Stimulated activated CD4-positive, alpha-beta T cell treated with anti-CD3 and anti-CD28 coated beads, Interleukin-4, amount 100 ng/mL, for 24 hours (primary cell): ENCODE data around the gene PRND.
A peak's percentile ranks its signal among the peaks of the same experiment; 100 is the strongest.
"Not testable (repeated sequence)": the region's sequence is repeated elsewhere in the genome, so short reads cannot be mapped to it uniquely, and the experiment has no call there.

Experiments
- DNase-seq: peaks from one replicate; pipeline ENCODE4 v3.0.0-alpha.2; 2020

Gene PRND

DNA sequence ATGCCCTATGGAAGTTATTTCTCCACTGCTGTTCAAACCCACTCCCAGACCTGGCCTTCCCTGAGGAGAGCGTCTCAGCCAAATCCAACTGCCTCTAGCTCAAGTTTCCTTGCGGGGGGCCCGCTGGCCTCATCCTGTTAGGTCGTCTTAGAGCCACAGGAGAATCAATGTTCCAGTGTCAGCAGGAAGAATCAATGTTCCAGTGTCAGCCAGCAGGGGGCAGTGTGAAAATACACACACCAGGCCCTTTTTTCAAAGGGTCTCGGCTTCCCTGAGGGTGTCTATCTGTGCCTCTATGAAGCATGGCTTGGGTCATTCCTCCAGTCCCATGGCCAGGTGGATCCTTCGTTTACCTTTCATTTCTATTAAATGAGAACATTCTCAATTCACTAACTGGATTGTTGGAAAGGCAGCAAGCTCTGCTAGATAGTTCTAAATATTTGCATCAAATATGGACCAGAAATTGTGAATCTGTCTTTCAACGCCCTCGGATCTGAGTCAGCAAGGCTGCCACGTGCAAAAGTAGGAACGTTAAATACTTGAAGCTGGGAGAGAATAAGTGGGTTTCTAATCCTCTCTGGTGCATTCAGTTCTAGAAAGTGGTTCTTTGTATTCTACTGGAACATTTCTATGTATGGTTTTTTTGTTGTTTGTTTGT lies 19.2 kb downstream of the PRND start:
- peak; percentile 72 for DNase-seq

GRCh38 chr20:4748847-4749246 lies 27.1 kb downstream of the PRND start:
- no peak for DNase-seq

DNA sequence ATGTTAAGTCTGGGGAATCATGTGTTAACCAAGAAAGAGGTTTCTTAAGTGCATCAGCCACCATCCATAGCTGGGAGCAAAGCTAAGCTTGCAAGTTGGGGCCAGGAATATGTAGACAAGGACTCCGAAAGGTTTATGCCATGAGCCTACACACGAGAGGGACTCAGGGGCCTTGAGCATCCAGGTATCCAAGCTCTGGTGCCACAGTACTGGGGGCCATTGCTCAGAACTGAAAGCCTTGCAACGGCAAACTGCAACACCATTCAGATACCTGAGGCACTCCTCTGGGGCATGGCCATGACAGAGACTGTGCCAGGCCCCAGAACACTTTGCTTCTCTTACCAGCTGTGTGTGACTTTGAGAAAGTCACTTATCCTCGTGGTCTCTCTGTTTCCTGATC lies 27.6 kb downstream of the PRND start:
- DNase-seq, result no peak

DNA sequence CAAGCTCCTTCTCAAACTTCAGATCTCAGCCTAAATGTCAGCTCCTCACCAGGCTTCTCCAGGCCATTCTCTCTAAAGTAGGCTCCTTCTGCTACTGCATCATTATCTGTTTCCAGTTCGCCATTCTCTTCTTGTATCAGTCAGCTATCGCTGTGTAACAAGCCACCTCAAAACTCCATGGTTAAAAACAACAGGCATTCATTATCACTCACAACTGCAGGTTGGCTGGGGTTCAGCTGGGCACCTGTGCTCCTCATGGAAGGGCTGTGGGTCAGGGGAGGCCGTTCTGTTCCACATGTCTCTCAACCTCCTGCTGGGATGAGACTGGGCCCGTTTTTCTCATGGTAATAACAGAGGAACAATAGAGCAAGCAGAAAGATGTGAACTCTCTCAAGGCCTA lies 28.7 kb downstream of the PRND start:
- DNase-seq, result no peak

GRCh38 chr20:4759100-4759884 lies 37.6 kb downstream of the PRND start:
- peak; percentile 43 for DNase-seq

GRCh38 chr20:4763261-4763660 lies 41.6 kb downstream of the PRND start:
- DNase-seq, result no peak

GRCh38 chr20:4763723-4764510 lies 42.2 kb downstream of the PRND start:
- no peak for DNase-seq

DNA sequence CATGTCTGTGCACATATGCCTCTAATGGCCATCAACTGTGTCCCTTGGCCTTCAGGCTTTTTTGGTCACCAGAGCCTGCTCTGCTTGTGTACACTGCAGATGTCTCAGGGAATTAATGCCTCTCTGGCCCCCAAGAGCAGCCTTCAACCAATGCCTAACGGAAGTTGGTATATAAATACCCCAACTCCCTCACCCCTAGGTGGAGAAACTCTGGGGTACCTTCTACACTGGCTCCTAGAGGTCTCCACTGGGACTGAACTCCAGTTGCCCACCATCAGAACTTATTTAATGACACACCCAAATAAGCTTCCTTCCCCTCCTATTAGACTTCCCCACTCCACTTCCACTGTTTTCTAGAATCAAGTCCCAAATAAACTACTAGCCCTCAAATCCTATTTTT lies 43.1 kb downstream of the PRND start:
- no peak for DNase-seq

DNA sequence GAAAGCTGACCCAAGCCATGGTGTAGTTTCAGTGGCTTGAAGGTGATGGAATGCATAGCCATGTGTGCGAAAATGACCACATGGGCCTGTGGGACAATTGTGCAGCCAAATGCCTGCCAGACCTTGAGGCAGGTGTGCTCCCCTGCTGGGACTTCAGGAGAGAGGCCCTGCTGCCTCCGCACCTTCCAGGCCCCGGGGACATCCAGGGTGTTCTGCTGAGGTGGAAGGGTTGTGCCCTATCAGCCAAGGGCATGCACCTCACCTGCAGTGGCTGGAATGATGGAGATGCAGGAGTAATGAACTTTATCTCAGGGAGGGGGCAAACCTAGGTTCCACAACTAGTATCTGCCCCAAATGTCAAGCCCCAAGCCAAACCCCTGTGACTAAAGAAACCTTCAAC lies 44.0 kb downstream of the PRND start:
- DNase-seq, result no peak

- DNase-seq, result no peak
These were observed 44.9 kb downstream of the PRND start for GRCh38 chr20:4766631-4767030.

DNA sequence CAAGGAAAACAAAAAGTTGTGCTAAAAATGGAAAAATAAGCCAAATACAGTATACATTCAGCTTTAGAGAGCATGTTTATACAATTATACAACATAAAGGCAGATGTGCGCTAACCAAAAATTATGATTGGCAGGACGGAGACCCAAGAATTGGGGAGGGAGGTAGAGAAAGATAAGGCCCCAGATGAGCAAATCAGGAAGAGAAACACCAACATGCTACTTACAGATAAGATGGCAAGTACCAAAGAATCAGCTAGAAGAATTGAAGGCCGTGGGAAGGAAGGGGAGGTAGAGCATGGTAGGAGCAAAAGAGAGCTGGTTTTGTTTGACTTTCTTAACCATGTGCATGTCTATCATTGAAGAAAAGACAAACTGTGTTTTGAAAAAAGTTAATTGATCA lies 45.4 kb downstream of the PRND start:
- DNase-seq, result no peak

DNA sequence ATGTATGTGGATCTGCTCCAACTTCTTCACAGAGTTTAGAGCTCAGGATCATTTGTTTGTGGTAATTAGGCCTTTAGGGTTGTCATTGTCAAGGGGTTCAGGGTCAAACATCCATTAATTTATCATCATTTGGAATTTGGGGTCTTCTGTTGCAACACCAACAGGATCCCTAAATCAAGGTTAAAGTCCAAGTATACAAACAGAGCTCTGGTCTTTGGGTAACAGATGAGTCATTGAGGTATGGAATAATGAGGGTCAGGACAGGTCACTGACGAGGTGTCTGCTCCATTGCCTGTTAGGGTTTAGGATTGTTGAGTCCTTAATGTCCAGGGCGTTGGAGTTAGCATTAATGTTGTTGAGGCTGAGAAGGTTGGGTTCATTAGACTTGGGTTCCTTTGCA lies 47.6 kb downstream of the PRND start:
- DNase-seq, result no peak

DNA sequence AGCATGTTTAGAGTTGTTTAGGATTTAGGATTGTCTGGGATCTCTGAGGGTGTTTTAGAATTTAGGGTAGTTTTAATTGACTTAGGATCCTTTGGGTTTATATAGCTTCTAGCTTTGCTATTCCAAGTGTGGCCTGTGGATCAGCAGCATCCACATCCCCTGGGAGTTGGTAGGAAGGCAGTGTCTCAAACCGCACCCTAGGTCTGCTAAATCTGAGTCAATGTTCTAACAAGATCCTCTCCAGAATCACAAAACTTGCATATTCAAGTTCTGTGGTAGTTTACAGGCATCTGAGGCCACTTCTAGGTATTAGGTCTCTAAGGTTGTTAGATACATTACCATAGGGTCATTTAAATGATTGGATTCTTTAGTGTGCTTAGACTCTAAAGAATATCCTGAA lies 48.3 kb downstream of the PRND start:
- DNase-seq, result no peak

- DNase-seq, result no peak
These were observed 49.3 kb downstream of the PRND start for GRCh38 chr20:4771004-4771403.

GRCh38 chr20:4772132-4772531 lies 50.4 kb downstream of the PRND start:
- DNase-seq, result no peak

DNA sequence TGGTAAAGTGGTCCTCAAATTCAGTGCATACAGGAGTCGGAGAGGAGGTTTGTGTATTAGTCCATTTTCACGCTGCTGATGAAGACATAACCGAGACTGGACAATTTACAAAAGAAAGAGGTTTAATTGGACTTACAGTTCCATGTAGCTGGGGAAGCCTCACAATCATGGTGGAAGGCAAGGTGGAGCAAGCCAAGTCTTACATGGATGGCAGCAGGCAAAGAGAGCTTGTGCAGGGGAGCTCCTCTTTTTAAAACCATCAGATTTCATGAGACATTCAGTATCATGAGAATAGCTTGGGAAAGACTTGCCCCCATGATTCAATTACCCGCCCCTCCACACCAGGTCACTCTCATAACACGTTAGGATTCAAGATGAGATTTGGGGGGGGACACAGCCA lies 51.3 kb downstream of the PRND start:
- not testable (repeated sequence) for DNase-seq

DNA sequence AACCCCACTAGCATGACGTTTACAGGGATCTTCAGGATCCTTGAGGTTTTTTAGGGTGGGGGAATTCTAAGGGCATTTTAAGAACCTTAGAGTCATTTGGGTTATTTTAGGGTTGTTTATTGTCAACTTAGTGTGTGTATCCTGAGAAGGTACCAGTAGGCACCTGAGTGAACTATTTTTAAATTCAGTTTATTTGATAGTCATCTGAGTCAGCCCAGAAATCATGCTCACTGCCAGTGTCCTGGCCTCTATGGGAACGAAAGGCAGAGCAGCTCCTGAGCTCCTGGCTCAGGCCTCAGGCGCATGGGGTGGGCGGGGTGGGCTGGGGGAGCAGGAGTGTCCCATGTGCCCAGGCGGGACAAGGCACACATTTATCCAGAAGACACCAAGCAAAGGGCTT lies 52.0 kb downstream of the PRND start:
- no peak for DNase-seq

DNA sequence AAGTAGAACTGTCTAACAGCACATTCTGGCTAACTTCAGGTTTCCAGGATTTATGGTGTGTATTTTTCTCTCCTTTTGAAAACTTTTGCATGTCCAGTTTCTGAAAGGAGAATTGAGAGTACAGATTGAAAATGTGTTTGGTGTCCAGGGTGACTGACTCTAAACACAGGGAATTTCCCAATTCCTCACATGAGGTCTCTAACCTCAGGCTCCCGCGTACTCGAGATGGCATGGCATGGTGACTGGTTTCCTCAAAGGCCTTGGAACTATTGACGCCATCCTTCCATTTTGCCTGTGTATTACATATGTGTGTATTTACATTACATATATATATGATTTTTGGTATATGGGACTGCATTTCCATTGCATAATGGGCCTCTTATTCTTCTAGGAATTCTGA lies 52.5 kb downstream of the PRND start:
- DNase-seq, result no peak

DNA sequence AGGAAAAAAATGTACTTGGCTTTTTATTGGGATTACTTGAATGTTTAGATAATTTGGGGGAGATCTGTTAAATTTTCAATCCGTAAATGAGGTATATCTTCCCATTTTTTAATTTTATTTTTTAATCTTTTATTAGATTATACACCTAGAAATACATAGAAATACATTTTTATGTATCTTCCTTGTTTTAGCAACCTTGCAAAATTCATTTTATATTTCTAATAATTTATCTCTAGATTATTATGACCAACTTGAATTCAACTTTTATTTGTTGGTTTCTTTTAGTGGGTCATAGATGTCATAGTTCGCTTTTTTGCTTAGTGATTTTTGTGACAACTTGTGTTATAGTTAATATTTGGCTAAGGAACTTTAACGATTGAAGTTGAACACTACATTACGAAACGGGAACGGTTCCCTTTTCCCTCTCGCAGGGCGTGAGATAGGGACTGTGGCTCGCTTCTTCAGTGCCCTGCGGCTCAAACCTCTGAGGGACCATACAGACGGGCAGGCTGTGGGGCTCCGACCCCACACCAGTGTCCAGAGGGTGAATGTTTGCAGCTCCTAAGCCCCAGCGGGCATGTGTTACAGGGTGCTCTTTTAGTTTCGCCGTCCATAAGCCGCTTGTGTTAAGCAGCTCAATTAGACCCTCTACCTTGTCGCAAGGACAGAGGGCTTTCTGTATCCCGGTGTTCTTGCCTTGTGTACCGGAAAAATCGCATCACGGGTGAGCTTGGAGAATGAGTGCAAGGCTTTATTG lies 53.8 kb downstream of the PRND start:
- no peak for DNase-seq

DNA sequence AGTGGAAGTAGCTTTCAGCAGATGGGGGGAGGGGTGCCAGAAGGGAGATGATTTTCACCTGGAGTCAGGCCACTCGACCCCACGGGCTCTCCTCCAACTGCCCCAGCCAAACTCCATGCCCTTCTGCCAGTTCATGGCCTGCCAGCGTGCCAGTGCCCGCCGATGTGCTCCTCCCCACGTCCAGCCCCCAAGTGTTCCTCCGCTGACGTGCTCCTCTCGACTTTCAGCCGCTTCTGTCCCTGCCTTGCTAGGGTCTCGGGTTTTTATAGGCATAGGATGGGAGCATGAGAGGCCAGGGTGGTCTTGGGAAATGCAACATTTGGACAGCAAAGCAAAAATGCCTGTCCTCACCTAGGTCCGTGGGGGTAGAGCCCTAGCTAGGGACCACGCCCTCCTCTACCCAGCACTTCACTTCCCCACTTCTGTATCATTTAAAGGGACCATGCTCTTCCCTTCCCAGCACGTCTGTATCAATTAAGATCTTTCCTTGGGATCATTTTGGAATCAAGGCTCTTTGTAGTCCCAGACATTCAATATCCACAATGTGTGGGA lies 54.4 kb downstream of the PRND start:
- DNase-seq, result no peak
